ENCODE results near the gene RBMS3. TPM values are rescaled to one million over a fixed set of nuclear protein-coding genes. Genes with fewer than 3 reads are reported as not detected.
"Not testable (repeated sequence)": the region's sequence is repeated elsewhere in the genome, so short reads cannot be mapped to it uniquely, and the experiment has no call there.

RBMS3 gene
- total RNA-seq, 3 donors from 2014 or later, result 0.81 to 1.9 (median 1.1) TPM

DNA sequence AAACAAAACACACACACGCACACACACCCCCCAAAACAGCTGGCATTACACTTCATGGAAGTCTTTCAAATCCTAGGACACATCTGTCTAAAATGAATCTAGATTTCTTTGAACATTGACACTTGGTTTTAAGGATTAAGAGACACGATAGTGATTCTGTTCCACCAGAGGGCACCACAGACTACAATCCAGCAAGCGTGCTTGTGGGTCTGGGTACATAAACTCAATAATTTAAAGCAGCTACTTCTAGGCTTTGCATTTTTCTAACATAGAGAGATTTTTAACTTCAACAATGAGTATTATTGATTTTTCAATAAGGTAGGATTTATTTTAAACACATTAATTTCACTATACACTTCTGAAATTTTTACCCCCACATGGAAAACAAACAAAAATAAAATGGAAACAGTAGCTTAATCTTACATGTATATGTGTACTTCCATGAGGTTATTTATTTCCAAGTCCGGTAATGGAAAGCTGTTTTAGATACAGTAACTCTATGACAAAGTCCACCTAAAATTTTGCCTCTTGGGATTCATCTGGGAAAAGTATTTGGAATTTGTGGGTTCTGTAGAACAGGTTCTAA is 761.5 kb downstream of the RBMS3 start:
- no peaks in the 10 kb centered on the region for H3K9me3 Mint-ChIP-seq
- DNase-seq, result peak; percentile 45
- peak; percentile 50 to 51 for ATAC-seq
- no peak overlapping the region for H3K4me3 Mint-ChIP-seq
- no peaks in the 10 kb centered on the region for H3K36me3 Mint-ChIP-seq (ENCODE audit: insufficient read depth)
- peaks cover 3% of the 10 kb centered on the region for H3K4me1 Mint-ChIP-seq (ENCODE audit: low read depth)
- H3K27me3 Mint-ChIP-seq (ENCODE audit: low read depth), result peaks cover 38% of the 10 kb centered on the region

DNA sequence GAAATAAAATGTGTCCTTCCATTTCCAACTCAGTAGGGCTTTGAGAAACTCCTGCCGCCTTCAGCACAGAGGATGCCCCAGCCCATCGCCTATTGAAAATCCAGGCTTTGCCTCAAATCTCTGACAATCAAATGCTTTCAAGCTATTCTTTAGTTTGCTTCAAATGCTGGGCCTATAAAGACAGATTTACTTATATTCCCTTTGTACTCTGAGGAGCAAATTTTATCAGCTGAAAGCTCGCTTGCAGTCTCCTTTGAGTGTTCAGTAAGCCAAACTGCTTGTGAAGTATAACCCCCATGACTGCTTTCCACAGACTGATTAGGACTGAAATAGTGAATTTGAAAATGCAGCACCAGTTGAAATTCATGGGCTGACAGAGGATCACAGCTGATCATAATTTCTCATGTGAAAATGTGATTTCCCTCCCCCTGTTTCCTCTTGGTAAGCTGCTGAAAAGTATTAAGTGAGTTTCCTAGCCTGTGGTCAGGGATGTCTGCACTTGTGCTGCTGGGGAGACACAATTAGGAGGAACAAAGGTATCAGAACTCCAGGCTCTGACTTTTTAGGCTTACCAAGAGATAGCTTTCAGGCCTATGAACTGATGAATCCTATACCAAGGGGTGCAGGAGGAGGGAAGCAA is 762.2 kb downstream of the RBMS3 start:
- no peak for DNase-seq
- Mint-ChIP-seq H3K27me3 (ENCODE audit: low read depth) (peaks cover 38% of the 10 kb centered on the region), H3K4me3 (no peak overlapping the region), H3K9me3 (no peaks in the 10 kb centered on the region), H3K4me1 (ENCODE audit: low read depth) (peaks cover 3% of the 10 kb centered on the region), H3K36me3 (ENCODE audit: insufficient read depth) (no peaks in the 10 kb centered on the region)
- no peak for ATAC-seq

- Mint-ChIP-seq H3K4me3 (no peak overlapping the region), H3K36me3 (ENCODE audit: insufficient read depth) (no peaks in the 10 kb centered on the region), H3K4me1 (ENCODE audit: low read depth) (peaks cover 3% of the 10 kb centered on the region), H3K9me3 (no peaks in the 10 kb centered on the region), H3K27me3 (ENCODE audit: low read depth) (peaks cover 34% of the 10 kb centered on the region)
- ATAC-seq (no peak), DNase-seq (no peak)
These were observed 763.6 kb downstream of the RBMS3 start for GRCh38 chr3:30044515-30044914.

DNA sequence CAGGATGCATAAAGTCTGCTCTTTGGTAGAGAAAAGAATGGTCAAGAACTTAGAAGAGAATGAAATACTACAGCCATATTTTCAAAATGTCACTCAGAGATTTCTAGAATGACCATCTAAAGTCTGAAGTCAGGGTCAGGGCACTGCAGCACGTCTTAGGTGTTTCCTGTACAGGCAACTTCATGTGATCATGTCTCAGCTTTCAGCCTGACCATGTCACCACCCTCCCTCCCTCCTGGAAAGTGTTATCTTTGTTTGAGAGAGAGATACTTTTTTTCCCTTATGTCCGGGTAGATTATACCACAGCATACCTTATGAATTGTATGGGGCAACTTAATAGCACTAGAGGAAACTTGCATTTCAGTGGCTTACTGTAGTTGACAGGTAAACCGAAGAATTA is 767.6 kb downstream of the RBMS3 start:
- Mint-ChIP-seq H3K9me3 (no peaks in the 10 kb centered on the region), H3K4me3 (no peak overlapping the region), H3K27me3 (ENCODE audit: low read depth) (peaks cover 29% of the 10 kb centered on the region)

GRCh38 chr3:30050116-30050515 is 769.2 kb downstream of the RBMS3 start:
- not testable (repeated sequence) for ATAC-seq; H3K4me3 Mint-ChIP-seq; H3K4me1 Mint-ChIP-seq (ENCODE audit: low read depth); H3K36me3 Mint-ChIP-seq (ENCODE audit: insufficient read depth); H3K9me3 Mint-ChIP-seq; DNase-seq
- H3K27me3 Mint-ChIP-seq (ENCODE audit: low read depth), result peaks cover 27% of the 10 kb centered on the region

More for the DNA sequence above, 767.6 kb downstream of the RBMS3 start:
- no peak for DNase-seq
- Mint-ChIP-seq H3K4me1 (ENCODE audit: low read depth) (no peaks in the 10 kb centered on the region), H3K36me3 (ENCODE audit: insufficient read depth) (no peaks in the 10 kb centered on the region)
- ATAC-seq, result no peak

DNA sequence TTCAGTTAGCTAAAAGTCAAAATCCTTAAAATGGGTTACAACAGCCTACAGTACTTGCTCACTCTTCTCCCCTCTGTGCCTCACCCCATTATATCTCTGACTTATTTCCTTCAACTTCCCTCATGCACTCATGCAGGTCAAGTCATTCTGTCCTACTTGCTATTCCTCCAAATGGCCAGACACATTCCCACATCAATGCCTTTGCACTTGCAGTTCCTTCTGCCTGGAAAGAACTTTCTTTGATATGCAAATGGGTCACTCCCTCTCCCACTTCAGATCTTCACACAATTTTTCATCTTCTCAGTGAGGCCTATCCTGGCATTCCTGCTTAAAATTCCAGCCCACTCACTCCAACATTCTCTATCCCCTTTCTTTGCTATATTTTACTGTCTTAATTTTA is 778.4 kb downstream of the RBMS3 start:
- Mint-ChIP-seq H3K36me3 (ENCODE audit: insufficient read depth) (no peaks in the 10 kb centered on the region), H3K4me1 (ENCODE audit: low read depth) (no peaks in the 10 kb centered on the region), H3K27me3 (ENCODE audit: low read depth) (peaks cover 4% of the 10 kb centered on the region), H3K4me3 (no peak overlapping the region), H3K9me3 (peaks cover 1% of the 10 kb centered on the region)
- no peak for ATAC-seq
- DNase-seq, result no peak

All from activated T-cell treated with anti-CD3 and anti-CD28 coated beads, Interleukin-2, amount 50 U/mL, for 4 hours (primary cell).